ENCODE data around the gene ECM1.

Gene ECM1

GRCh38 chr1:150543500-150544143 is 35.7 kb downstream of the ECM1 start:
- TF ChIP-seq EZH2 (optimal IDR thresholded peaks at IDR 0.05; ENCODE audit: low read depth, low read length) (no peak), CTCF (IDR thresholded peaks at IDR 0.05; ENCODE audit: low read length) (no peak), EZH2phosphoT487 (IDR thresholded peaks at IDR 0.05; ENCODE audit: low read length) (no peak)
- no peaks in the 10 kb centered on the region for H3K9me2 ChIP-seq (replicated peaks; ENCODE audit: insufficient read depth, low read length)
- H2AFZ ChIP-seq (ENCODE audit: low read length) = no peak overlapping the region
- H3K9ac ChIP-seq (ENCODE audit: low read length) = no peak overlapping the region
- H4K20me1 ChIP-seq (ENCODE audit: insufficient read depth, low read length) = no peaks in the 10 kb centered on the region
- no peaks in the 10 kb centered on the region for H3F3A ChIP-seq (ENCODE audit: insufficient read depth, low read length)
- 0 out of 2 replicates have a peak, but pooled peaks cover 2% of the 10 kb centered on the region for H3K4me1 ChIP-seq (ENCODE audit: low read length)
- H3K4me2 ChIP-seq (ENCODE audit: low read depth, low read length) = no peak overlapping the region
- no peak overlapping the region for H3K27ac ChIP-seq (ENCODE audit: low read length)
- H3K9me3 ChIP-seq (replicated peaks; ENCODE audit: insufficient read depth, low read length) = no peaks in the 10 kb centered on the region
- H3K79me2 ChIP-seq (ENCODE audit: low read length) = no peaks in the 10 kb centered on the region
- H3K27me3 ChIP-seq (replicated peaks; ENCODE audit: insufficient read depth, low read length) = no peaks in the 10 kb centered on the region
- H3K36me3 ChIP-seq (replicated peaks; ENCODE audit: insufficient read depth, low read length) = no peaks in the 10 kb centered on the region
- no peak overlapping the region for H3K4me3 ChIP-seq (ENCODE audit: low read length)
- no peak for DNase-seq

GRCh38 chr1:150544204-150544603 is 36.3 kb downstream of the ECM1 start:
- H4K20me1 ChIP-seq (ENCODE audit: insufficient read depth, low read length) = no peaks in the 10 kb centered on the region
- no peaks in the 10 kb centered on the region for H3K9me3 ChIP-seq (replicated peaks; ENCODE audit: insufficient read depth, low read length)
- no peak overlapping the region for H3K9ac ChIP-seq (ENCODE audit: low read length)
- no peaks in the 10 kb centered on the region for H3F3A ChIP-seq (ENCODE audit: insufficient read depth, low read length)
- no peak overlapping the region for H3K4me3 ChIP-seq (ENCODE audit: low read length)
- no peaks in the 10 kb centered on the region for H3K36me3 ChIP-seq (replicated peaks; ENCODE audit: insufficient read depth, low read length)
- H3K79me2 ChIP-seq (ENCODE audit: low read length) = no peaks in the 10 kb centered on the region
- H3K27ac ChIP-seq (ENCODE audit: low read length) = no peak overlapping the region
- H2AFZ ChIP-seq (ENCODE audit: low read length) = no peak overlapping the region
- peak; percentile 3 for DNase-seq
- no peak overlapping the region for H3K4me2 ChIP-seq (ENCODE audit: low read depth, low read length)
- H3K27me3 ChIP-seq (replicated peaks; ENCODE audit: insufficient read depth, low read length) = no peaks in the 10 kb centered on the region
- 0 out of 2 replicates have a peak, but pooled peaks cover 2% of the 10 kb centered on the region for H3K4me1 ChIP-seq (ENCODE audit: low read length)
- TF ChIP-seq EZH2phosphoT487 (IDR thresholded peaks at IDR 0.05; ENCODE audit: low read length) = no peak
- TF ChIP-seq CTCF (IDR thresholded peaks at IDR 0.05; ENCODE audit: low read length) = no peak
- no peak for TF ChIP-seq EZH2 (optimal IDR thresholded peaks at IDR 0.05; ENCODE audit: low read depth, low read length)
- no peaks in the 10 kb centered on the region for H3K9me2 ChIP-seq (replicated peaks; ENCODE audit: insufficient read depth, low read length)

- no peaks in the 10 kb centered on the region for H3K9me2 ChIP-seq (replicated peaks; ENCODE audit: insufficient read depth, low read length)
Observed at GRCh38 chr1:150545486-150546032, 37.6 kb downstream of the ECM1 start.

More at GRCh38 chr1:150545486-150546032, 37.6 kb downstream of the ECM1 start:
- Histone ChIP-seq H3K79me2 (ENCODE audit: low read length) (no peaks in the 10 kb centered on the region), H3K4me1 (ENCODE audit: low read length) (0 out of 2 replicates have a peak, but pooled peaks cover 2% of the 10 kb centered on the region), H3F3A (ENCODE audit: insufficient read depth, low read length) (no peaks in the 10 kb centered on the region), H3K9ac (ENCODE audit: low read length) (no peak overlapping the region), H3K9me3 (replicated peaks; ENCODE audit: insufficient read depth, low read length) (no peaks in the 10 kb centered on the region), H3K4me3 (ENCODE audit: low read length) (no peak overlapping the region), H4K20me1 (ENCODE audit: insufficient read depth, low read length) (no peaks in the 10 kb centered on the region), H3K4me2 (ENCODE audit: low read depth, low read length) (no peak overlapping the region), H2AFZ (ENCODE audit: low read length) (0 out of 2 replicates have a peak overlapping the region, but pooled peaks have one; percentile 18), H3K27me3 (replicated peaks; ENCODE audit: insufficient read depth, low read length) (peaks cover 12% of the 10 kb centered on the region), H3K27ac (ENCODE audit: low read length) (no peak overlapping the region), H3K36me3 (replicated peaks; ENCODE audit: insufficient read depth, low read length) (no peaks in the 10 kb centered on the region)
- DNase-seq = peak; percentile 6
- TF ChIP-seq CTCF (IDR thresholded peaks at IDR 0.05; ENCODE audit: low read length) = no peak
- no peak for TF ChIP-seq EZH2phosphoT487 (IDR thresholded peaks at IDR 0.05; ENCODE audit: low read length)
- TF ChIP-seq EZH2 (optimal IDR thresholded peaks at IDR 0.05; ENCODE audit: low read depth, low read length) = no peak

Data from MM.1S (cell line).